SW480 (cell line): ENCODE measurements around the gene VPREB3.

Experiments
- DNase-seq: peaks from one replicate; pipeline ENCODE4 v3.0.0-alpha.2; 2016; ENCODE audit warnings: low spot score

Gene VPREB3

DNA sequence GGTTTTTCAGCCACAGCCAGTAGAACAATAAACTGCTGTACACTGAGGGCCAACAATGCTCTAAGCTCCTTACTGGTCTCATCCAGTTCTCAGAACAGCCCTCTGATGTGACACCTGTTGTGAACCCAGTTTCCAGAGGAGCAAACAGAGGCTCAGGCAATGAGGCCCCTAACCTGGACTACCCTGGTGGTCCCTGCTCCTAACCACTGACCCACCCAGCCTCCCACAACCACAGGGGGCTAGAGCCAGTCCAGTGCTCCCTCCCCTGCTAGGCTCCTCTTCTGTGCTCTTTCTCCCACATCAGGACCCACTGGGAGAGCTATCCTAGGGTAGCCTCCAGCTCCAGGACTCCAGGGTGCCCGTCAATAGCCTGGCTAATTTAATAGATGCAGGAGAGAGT, 28.5 kb upstream of the VPREB3 start:
- no peak for DNase-seq

DNA sequence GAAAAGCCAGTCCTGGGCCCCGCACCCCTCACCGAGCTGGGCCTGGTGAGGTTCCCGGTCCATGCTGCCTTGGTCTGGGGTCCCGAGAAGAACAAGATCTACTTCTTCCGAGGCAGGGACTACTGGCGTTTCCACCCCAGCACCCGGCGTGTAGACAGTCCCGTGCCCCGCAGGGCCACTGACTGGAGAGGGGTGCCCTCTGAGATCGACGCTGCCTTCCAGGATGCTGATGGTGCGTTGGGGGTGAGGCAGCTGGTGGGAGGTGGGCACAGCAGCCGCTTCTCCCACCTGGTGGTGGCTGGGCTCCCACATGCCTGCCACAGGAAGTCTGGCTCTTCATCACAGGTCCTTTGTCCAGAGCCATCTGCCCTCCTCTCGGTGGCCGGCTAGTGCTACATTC, 28.0 kb upstream of the VPREB3 start:
- no peak for DNase-seq

DNA sequence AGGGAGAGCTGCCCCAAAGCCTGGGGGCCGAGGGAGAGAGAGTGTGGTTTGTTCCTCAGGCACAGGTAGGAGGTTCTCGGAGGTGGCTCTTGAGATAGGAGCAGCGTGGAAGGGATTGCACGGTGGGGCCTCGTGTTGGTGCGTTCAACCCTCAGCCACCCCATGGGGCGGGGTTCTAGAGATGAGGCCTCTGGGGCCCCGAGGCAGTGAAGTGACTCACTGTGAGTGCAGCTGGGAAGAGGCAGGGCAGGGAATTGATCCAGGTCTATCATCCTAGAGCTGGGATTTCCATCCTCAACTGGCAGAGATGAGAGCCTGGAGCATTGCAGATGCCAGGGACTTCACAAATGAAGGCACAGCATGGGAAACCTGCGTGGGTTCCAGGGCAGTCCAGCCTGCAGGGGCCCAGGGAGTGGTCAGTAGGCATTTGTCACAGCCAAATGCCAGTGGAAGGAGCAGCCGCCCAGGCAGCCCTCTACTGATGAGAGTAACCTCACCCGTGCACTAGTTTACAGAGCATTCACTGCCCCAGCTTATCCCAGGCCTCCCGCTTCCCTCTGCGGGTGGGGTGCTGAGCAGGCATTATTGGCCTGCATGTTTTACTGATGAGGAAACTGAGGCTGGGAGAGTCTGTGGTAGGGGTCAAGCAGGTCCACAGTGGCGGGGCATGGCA, 27.4 kb upstream of the VPREB3 start:
- no peak for DNase-seq

DNA sequence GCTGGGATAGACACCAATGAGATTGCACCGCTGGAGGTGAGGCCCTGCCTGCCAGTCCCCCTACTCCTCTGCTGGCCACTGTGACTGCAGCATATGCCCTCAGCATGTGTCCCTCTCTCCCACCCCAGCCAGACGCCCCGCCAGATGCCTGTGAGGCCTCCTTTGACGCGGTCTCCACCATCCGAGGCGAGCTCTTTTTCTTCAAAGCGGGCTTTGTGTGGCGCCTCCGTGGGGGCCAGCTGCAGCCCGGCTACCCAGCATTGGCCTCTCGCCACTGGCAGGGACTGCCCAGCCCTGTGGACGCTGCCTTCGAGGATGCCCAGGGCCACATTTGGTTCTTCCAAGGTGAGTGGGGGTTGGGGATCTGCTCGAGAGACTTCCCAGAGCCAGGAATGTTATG, 26.8 kb upstream of the VPREB3 start:
- DNase-seq = no peak

DNA sequence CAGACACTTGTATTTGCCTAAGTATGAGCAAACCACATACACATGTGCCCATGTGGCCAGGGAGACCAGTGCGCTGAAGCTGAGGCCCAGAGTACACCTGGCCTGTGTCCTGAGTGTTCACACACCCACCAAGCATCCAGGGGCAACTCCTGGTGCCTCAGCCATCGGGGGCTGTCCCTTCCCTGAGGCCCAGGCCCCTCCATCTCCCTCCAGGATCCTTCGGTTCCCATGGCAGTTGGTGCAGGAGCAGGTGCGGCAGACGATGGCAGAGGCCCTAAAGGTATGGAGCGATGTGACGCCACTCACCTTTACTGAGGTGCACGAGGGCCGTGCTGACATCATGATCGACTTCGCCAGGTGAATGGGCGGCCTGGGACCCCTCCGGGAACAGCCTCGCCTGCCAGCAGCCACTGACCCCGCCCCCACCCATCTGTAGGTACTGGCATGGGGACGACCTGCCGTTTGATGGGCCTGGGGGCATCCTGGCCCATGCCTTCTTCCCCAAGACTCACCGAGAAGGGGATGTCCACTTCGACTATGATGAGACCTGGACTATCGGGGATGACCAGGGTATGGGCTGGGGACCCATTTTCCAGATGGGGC, 26.0 kb upstream of the VPREB3 start:
- no peak for DNase-seq

DNA sequence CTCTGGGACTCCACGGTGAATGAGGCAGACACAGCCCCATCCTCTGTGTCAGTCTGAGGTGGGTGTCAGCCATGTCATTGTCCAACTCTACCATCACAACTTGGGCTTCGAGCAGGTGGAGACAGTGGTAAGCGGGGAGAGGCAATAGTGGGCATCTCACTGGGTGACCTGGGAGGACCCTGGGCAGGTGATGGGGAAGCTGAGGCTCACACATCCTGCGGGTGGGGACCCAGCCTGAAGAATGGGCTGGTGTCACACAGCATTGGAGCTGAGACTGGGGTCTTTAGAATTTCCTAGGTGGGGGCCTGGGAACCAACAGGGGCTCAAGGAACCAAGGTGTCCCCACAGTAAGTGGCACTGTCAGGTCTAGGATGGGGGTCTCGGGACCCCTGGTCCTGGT, 25.5 kb upstream of the VPREB3 start:
- DNase-seq = no peak

DNA sequence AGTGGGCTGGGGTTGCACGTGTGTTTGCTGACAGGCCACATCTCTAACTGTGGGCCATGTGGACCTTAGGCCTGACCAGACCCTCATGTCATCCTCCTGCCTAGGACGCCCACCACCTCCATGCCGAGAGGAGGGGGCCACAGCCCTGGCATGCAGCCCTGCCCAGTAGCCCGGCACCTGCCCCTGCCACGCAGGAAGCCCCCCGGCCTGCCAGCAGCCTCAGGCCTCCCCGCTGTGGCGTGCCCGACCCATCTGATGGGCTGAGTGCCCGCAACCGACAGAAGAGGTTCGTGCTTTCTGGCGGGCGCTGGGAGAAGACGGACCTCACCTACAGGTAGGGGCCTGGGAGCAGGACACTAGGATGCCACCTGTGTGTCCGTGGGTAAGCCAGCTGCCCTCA, 24.9 kb upstream of the VPREB3 start:
- DNase-seq = no peak

DNA sequence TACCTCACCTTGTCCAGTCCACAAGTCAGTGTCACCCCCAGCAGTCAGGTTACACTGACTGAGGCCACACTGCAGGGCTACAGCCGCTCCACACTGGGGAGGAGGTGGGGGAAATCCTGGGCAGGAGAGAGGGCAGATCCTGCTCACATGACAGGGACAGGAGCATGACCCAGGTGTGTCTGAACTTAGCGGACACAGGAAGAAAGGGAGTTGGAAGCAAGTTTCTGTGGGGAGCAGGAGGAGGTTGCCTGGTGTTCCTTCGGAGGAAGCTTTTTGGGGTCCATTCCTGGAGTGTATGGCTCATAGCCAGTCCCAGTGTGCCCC, 24.3 kb upstream of the VPREB3 start:
- no peak for DNase-seq

DNA sequence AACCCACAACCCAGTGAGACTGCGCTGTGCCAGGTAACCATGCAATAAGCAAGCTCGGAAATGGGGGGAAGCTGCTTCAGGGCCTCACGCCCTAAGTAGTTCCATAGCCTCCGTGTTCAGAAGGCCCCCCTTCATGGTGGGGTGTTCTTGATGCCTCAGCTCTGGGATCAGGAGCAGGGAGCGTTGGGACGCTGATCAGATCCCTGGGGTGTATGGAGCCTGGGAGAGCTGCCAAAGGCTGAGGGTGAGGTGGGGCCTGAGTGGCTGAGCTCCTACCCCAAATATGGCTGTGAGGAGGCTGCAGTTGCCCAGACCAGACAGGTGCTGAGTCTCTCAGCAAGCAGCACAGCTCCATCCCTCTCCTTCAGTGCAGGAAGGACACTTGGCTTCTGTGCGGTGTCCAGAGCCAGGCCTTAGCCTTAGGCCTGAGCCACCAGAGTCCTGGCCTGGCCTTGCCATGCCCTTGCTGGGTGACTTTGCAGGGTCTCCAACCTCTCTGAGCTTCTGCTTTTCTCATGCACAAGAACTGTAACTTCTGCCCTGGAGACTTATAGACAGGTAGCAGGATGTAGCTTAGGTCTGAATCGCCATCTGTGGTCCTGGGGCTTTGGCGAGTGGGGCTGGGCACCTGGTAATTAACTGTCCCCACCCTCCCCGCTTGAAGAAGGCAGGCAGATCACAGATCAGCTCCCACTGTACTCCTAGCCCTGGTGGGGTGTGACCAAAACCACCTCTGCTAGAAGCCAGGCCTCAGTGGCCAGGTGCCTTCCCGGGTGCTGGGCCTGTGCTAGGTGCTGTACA, 23.8 kb upstream of the VPREB3 start:
- no peak for DNase-seq

DNA sequence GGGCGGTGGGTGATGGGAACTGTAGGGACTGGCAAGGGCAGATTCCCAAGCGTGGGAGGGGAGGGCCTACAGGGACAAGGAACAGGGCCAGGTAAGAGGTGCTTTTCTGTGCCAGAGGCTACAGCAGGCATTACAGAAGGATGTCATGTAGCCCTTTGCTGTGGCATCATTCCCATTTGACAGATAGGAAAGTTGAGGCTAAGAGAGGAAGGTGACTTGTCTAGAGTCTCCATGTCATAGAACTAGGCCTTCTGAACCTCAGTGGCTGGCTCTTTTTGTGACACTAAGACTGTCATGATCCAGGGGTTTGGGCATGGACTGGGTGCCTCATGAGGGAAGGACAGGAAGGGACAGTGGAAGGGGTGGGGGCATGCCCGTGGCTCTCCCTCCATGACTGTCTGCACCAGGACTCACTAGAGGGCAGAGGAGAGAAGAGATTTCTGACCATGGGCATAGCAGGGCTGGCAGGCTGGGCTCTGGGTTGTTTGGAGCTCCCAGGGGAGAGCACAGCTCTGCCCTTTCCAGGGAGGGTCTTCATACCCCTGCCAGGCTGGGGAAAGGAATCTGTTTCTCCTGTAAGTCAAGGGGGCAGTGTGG, 21.7 kb upstream of the VPREB3 start:
- no peak for DNase-seq

DNA sequence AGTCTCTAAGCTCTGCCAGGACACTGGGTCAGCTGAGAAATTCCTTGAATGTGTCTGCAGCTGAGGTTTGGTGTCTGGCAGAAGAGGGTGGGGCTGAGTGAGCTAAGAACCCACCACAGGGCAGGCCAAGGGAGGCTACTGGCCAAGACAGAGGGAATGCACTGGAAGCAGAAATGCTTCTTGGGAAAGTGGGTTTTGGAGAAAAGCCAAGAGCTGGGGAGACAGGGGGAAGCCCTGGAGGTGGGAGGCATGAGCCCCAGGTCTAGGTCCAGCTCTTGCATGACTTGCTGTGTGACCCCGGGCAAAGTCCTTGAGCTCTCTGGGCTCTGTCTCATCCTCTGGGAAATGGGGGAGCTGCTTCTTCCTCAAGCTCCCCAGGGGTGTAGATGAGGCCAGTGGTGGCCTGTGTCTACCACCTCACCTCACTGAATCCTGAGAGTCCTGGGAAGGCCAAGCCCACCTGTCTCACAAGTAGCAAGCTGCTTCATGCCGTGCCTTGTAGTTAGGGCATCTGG, 20.8 kb upstream of the VPREB3 start:
- DNase-seq = no peak

DNA sequence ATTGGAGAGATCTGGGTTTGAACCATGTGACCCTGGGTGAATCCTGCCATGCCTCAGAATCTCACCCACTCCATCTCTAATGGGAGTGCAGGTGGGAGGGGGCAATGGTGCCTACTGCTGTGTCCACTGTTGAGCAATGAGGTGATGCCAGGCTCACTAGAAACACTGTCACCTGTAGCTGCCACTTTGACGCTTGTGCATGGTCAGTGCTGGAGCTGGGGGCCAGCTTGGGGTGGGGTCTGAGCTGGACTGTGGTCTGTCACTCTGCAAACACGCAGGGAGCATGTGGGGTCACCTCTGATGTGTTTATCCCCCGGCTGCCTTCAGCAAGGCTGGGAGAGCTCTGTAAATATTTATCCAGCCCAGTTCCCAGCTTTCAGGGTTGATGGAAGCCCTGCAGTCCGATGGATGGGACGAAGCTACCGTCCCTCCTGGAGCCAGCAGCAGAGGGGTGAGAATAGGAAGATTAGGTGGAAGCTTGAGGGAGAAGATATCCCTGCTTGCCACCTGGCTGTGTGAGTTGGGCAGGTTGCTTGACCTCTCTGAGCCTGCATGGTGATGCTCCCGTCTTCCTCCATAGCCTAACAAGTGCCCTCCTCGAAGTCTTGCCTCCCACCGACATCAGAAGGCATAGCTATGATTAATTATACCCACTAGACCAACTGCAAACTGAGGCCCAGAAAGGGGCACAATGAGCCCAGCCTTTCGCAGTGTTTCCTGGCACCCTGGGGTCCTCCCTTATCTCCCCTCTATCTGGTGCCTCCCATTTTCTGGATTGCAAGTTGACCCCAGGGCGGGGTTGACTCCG, 20.1 kb upstream of the VPREB3 start:
- no peak for DNase-seq

DNA sequence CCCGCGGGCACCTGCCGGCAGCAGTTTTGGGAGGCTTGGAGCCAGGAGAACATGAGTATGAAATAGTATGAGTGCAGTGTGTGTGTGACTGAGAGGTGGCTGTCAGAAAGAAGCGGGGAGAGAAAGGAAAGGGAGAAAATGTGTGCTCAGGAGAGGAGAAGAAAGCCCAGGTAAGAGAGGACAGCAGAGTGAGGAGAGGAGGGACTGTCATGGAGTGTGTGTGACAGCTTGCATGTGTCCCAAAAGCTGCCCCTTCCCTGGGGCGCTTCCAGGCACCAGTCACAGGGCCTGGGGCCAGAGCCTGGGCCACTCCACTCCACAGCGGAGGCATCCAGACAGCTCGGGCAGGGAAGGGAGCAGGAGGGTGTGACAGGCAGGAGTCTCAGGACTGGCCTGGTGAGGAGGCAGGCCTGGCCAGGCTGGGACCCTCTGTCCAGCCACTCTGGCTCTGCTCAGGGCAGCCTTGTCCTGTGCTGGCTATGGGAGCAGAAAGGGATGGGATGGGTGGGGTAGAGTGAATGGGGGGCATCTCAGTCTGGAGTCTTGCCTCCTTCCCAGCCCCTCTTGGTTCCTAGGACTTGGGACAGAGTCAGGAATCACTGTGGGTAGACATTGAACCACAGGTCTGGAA, 19.4 kb upstream of the VPREB3 start:
- no peak for DNase-seq

DNA sequence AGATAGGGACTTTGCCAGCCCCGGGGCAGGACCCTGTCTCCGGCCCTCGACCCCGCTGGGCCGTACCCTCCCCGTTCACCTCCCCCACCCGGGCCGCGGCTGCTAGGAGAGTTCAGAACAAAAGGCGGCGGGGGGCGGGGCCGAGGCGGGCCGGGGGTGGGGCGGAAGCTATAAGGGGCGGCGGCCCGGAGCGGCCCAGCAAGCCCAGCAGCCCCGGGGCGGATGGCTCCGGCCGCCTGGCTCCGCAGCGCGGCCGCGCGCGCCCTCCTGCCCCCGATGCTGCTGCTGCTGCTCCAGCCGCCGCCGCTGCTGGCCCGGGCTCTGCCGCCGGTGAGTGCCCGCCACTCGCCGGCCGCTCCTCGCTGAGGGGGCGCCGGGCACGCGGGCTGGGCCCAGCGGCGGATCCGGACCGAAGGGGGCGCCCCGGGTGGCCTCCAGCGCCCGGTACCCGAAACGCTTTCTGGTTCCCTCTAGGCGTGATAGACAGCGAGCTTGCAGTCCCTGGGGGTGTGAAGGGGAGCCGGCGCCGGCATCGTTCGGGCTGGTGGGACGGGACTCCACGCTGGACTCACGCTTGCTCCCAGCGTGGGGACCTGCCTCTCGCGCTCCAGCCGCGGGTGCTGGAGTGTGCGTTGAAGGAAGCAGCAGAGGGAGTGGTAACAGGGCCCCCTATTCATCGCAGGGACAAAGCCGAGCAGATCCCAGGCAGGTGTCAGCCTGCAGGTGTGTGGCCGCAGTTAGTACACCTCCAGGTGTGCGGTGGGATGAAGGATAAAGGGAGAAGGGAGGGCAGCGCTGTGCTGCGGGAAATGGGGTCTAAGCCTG, 18.6 kb upstream of the VPREB3 start, which contains the start of gene MMP11:
Gene MMP11, plus strand, starts transcription at position 201 of the 825 bp plus-strand sequence. Its CDS starts 22 bp downstream, at position 223.
- no peak for DNase-seq

DNA sequence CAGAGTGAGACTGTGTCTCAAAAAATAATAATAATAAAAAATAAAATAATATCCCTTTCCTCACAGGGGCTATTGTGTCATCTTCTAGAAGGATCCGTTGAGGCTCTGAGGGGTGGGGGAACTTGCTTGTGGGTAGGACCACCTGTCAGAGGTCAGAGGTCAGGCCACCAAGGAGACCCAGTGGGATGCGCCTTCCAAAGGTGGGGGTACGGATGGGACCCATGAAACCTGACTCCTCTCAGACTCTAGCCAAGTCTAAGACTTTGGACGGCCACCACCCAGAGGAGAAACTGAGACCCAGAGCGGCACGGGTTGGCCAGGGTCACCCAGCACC, 18.1 kb upstream of the VPREB3 start:
- DNase-seq = no peak

DNA sequence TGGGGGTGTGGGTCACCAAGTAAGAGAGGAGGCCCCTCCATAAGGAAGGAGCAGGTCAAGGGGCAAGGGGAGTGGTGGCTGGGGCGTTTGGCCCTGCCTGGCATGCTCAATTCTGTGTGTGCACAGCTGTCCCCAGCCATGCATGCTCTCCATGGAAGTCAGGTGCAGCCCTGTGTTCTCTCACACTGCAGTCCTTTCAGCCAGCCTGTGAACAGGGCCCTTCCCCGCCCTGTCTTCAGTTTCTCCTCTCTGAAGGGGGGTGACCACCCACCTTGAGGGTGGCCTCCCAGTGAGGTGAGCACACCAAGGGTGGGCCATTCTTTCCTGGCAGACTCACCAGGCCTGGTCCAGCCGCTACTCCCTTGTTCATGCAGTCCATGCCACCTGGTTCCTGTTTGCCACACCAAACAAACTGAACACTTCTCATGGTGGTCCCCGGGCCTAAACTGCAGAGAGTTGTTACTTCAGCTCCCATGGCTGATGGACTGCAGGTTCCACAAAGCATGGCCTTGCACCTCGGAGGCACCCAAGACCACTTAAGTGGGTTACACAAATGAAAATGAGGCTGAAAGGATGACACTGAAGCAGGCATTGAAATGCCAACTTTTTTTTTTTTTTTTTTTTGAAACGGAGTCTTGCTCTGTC, 15.2 kb upstream of the VPREB3 start:
- no peak for DNase-seq

DNA sequence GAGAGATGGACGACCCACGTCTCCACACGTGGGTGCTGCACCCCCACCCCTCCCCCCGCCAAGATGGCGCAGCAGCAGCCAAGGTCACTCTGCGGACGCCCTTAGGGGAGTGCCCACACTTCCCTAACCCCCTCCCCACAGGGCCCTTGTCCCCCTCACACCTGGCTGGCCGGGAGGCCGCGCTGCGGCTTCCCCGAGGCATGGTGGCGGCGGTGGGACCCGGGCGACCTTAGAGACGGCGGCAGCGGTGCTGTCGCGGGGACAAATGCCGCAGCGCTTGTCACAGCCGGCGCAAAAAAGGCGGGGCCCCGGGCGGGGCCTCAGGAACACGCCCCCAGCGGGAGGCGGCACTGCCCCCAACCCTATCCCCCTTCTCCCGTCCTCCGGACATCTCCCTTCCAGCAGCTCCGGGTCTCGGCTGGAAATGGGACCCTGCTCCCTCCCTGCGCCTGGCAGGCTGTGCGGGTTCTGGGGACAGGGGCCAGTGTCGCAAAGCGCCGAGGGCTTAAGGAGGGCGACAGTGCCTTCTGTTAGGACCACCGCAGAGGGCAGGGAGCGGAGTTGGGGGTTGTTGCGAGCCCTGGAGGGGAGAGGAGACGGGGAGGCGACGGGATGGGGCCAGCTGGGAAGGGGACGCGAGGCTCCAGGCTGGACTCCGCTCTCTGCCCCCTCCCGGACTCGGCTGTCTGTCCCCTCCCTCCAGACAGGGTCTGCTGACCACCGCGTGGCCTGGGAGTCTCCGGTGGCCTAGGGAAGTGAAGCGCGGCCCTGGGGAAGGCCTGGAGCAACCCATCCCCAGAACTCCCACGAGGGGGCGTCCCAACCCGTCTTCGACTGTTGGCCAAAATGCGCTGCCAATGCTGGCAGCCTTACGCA, 13.7 kb upstream of the VPREB3 start, which contains the start of gene CHCHD10:
Gene CHCHD10, minus strand, starts transcription at position 300 of the 876 bp plus-strand sequence. Its CDS starts 98 bp downstream, at position 202.
- peak; percentile 73 for DNase-seq

DNA sequence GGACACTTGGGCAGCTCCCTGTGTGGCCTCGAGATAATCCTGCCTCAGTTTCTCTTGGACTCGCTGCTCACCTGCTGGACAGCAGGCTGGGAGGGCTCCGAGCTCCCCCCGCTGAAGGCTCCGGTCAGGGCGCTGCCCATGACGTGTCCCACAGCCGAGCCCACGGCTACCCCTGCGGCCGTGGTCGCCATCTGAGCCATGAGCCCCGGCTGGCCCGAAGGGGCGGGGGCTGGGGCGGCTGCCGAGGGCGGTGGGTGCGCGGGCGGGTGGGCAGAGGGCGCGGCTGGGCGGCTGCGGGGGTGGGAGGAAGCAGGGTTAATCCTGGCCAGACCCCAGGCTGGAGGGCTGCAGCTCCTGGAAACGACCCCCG, 13.1 kb upstream of the VPREB3 start:
- no peak for DNase-seq
